GM23338 (cell line): Measurements from ENCODE around the gene SLBP.

Experiments
- CREB1 ChIP-seq: fragments of 250-450 bp; sonication (Bioruptor Pico); IDR thresholded peaks from 2 replicates; pipeline ENCODE4 v1.5.0; 2020; ENCODE audit warnings: low read depth, mild to moderate bottlenecking, moderate library complexity
- CTCF ChIP-seq, 2 experiments: fragments of 200-600 bp in 1 of 2; sonication (generic) in 1 of 2; conservative IDR thresholded peaks; 2 replicates each; pipeline versions ENCODE4 v1.5.1 to v1.6.1; 2016 to 2017; ENCODE audit warnings: antibody characterized with exemption in 2 of 2, low read depth in 2 of 2, mild to moderate bottlenecking in 2 of 2, moderate library complexity in 1 of 2
- EZH2 ChIP-seq: fragments of 200-600 bp; sonication (generic); IDR thresholded peaks from one replicate; pipeline ENCODE4 v1.8.0; 2017; ENCODE audit warnings: antibody characterized with exemption, mild to moderate bottlenecking, low read depth; ENCODE audit not compliant: unreplicated experiment
- EZH2phosphoT487 ChIP-seq: fragments of 200-600 bp; sonication (generic); IDR thresholded peaks from one replicate; pipeline ENCODE4 v1.8.1; 2018; ENCODE audit warnings: antibody characterized with exemption; ENCODE audit not compliant: unreplicated experiment
- JUNB ChIP-seq: IDR thresholded peaks from one replicate; pipeline ENCODE4 v1.6.1; 2016; ENCODE audit warnings: antibody characterized with exemption; ENCODE audit not compliant: unreplicated experiment
- POLR2AphosphoS5 ChIP-seq: IDR thresholded peaks from 2 replicates; pipeline ENCODE4 v1.6.1; 2016; ENCODE audit warnings: antibody characterized with exemption, low read depth
- REST ChIP-seq: IDR thresholded peaks from one replicate; pipeline ENCODE4 v1.6.1; 2018; ENCODE audit warnings: antibody characterized with exemption; ENCODE audit not compliant: unreplicated experiment
- ZNF331 ChIP-seq: fragments of 250-450 bp; sonication (Bioruptor Pico); IDR thresholded peaks from 2 replicates; pipeline ENCODE4 v1.5.0; 2020; ENCODE audit warnings: low read depth, mild to moderate bottlenecking, moderate library complexity

GRCh38 chr4:1711571-1712215, 426 bp downstream of the SLBP start:
- no peak for TF ChIP-seq CTCF (conservative IDR thresholded peaks at IDR 0.05; ENCODE audit: low read depth in 2 of 2)
- no peak for TF ChIP-seq EZH2
- TF ChIP-seq POLR2AphosphoS5 = no peak
- no peak for TF ChIP-seq REST
- no peak for TF ChIP-seq EZH2phosphoT487
- TF ChIP-seq CREB1 (CRISPR knock-in tag) = no peak
- TF ChIP-seq JUNB = no peak
- no peak for TF ChIP-seq ZNF331
